Sigmoid colon (tissue), 7 donors: ENCODE measurements around the gene UBXN11. TPM values are rescaled to one million over a fixed set of nuclear protein-coding genes. Genes with fewer than 3 reads are reported as not detected.
A peak's percentile ranks its signal among the peaks of the same experiment; 100 is the strongest.

ENCODE experiments used
- DNase-seq: peaks from one replicate; pipeline ENCODE4 v3.0.0-alpha.2; 2019
- H3K27ac ChIP-seq, 4 donors: fragments of 200-600 bp; sonication (generic); one replicate each; pipeline ENCODE4 v1.5.1; 2016 to 2019; ENCODE audit warnings: mild to moderate bottlenecking in 1 of 4
- H3K27me3 ChIP-seq, 3 donors: fragments of 200-600 bp; sonication (generic); one replicate each; pipeline ENCODE4 v1.5.1; 2019; ENCODE audit warnings: mild to moderate bottlenecking in 1 of 3
- H3K36me3 ChIP-seq, 4 donors: fragments of 200-600 bp; sonication (generic); one replicate each; pipeline ENCODE4 v1.5.1; 2016 to 2019
- H3K4me1 ChIP-seq, 4 donors: fragments of 200-600 bp; sonication (generic); one replicate each; pipeline ENCODE4 v1.5.1; 2017 to 2019
- H3K4me3 ChIP-seq, 4 donors: fragments of 200-600 bp; sonication (generic); one replicate each; pipeline ENCODE4 v1.5.1; 2017 to 2019; ENCODE audit warnings: mild to moderate bottlenecking in 2 of 4, moderate library complexity in 1 of 4
- H3K9me3 ChIP-seq, 4 donors: fragments of 200-600 bp in 3 of 4; sonication (generic) in 3 of 4; one replicate each; pipeline versions ENCODE4 v1.5.1 to v1.6.1; 2013 to 2019
- CTCF ChIP-seq, 4 experiments: fragments of 450-650 bp in 3 of 4; fragments of 200-600 bp in 1 of 4; IDR thresholded peaks; one replicate each; pipeline ENCODE4 v1.5.1; 2016 to 2019; ENCODE audit warnings: antibody characterized with exemption in 4 of 4, mild to moderate bottlenecking in 3 of 4, moderate library complexity in 2 of 4
- EP300 ChIP-seq, 4 donors: sonication (generic); formaldehyde crosslinking; IDR thresholded peaks; one replicate each; pipeline ENCODE4 v1.6.1; 2017; ENCODE audit warnings: antibody characterized with exemption in 4 of 4
- POLR2A ChIP-seq, 2 donors: fragments of 450-650 bp; IDR thresholded peaks; one replicate each; pipeline ENCODE4 v1.6.1; 2016; ENCODE audit warnings: antibody characterized with exemption in 2 of 2, mild to moderate bottlenecking in 2 of 2, moderate library complexity in 2 of 2
- POLR2AphosphoS5 ChIP-seq, 4 donors: sonication (generic); formaldehyde crosslinking; IDR thresholded peaks; one replicate each; pipeline ENCODE4 v1.6.1; 2017; ENCODE audit warnings: antibody characterized with exemption in 4 of 4
- WGBS, 2 donors: extraction: QIAGEN DNeasy Blood & Tissue Kit; methylation state at CpG; one replicate each; pipeline ENCODE4 v1.1.7; 2013; 5-methylcytosine and 5-hydroxymethylcytosine counted together
- intact Hi-C: fragments of 100-400 bp; cut with DNase I; formaldehyde crosslinking; loops from one replicate; pipeline ENCODE4 v1.15.1; 2023
- polyA plus RNA-seq, 3 donors: library from polyadenylated mRNA; stranded (reverse); fragments of 200-250 nt; gene quantifications; one replicate each; pipeline ENCODE4 v1.2.3, GENCODE V29; 2013
- total RNA-seq, 4 donors: library from RNA; depleted of rRNA; stranded (reverse); fragments of >200 nt; gene quantifications; one replicate each; pipeline ENCODE4 v1.1.0, GENCODE V29; 2016
- donor health status: healthy with polysubstance abuse.
- donor health status: Bipolar disorder and iron deficiency.
- donor health status: healthy.

UBXN11 gene
- total and polyA plus RNA-seq, 7 donors = 3.0 to 22.7 (median 12.5) TPM

- Histone ChIP-seq H3K27me3 (no peaks in the 10 kb centered on the region), H3K4me1 (peaks cover 0 to 17% (median 11%) of the 10 kb centered on the region in 4 donors), H3K27ac (peak overlapping the region; percentile 51 to 76 (median 66)), H3K36me3 (no peaks in the 10 kb centered on the region), H3K9me3 (no peaks in the 10 kb centered on the region), H3K4me3 (no peak overlapping the region)
- 19 to 25% methylated on average over 6 of the region's 6 CpGs for WGBS, 2 donors
- TF ChIP-seq POLR2AphosphoS5 (IDR thresholded peaks at IDR 0.05) = no peak
- TF ChIP-seq POLR2A (IDR thresholded peaks at IDR 0.05) = no peak
- TF ChIP-seq EP300 (IDR thresholded peaks at IDR 0.05) = no peak
- no peak for TF ChIP-seq CTCF (IDR thresholded peaks at IDR 0.05)
- DNase-seq = no peak
- intact Hi-C loops = no loop called here
Measured at GRCh38 chr1:26307363-26307781, 936 bp upstream of the UBXN11 start.

- Histone ChIP-seq H3K4me3 (peak overlapping the region; percentile 46 to 71 (median 58)), H3K36me3 (no peaks in the 10 kb centered on the region), H3K4me1 (peaks cover 0 to 17% (median 11%) of the 10 kb centered on the region in 4 donors), H3K27me3 (no peaks in the 10 kb centered on the region), H3K27ac (peak overlapping the region; percentile 51 to 76 (median 66)), H3K9me3 (no peaks in the 10 kb centered on the region)
- WGBS, 2 donors = 17 to 20% methylated on average over 8 of the region's 8 CpGs
- no peak for TF ChIP-seq POLR2AphosphoS5 (IDR thresholded peaks at IDR 0.05)
- no peak for TF ChIP-seq EP300 (IDR thresholded peaks at IDR 0.05)
- no peak for TF ChIP-seq CTCF (IDR thresholded peaks at IDR 0.05)
- no peak for TF ChIP-seq POLR2A (IDR thresholded peaks at IDR 0.05)
- intact Hi-C loops = no loop called here
- no peak for DNase-seq
Measured at GRCh38 chr1:26305667-26306289, 658 bp downstream of the UBXN11 start.

GRCh38 chr1:26302733-26303405 is 3.6 kb downstream of the UBXN11 start:
- intact Hi-C loops = no loop called here
- Histone ChIP-seq H3K4me3 (no peak overlapping the region), H3K27ac (no peak overlapping the region), H3K4me1 (peaks cover 0 to 17% (median 11%) of the 10 kb centered on the region in 4 donors), H3K36me3 (no peaks in the 10 kb centered on the region), H3K9me3 (no peaks in the 10 kb centered on the region), H3K27me3 (no peaks in the 10 kb centered on the region)
- DNase-seq = no peak
- TF ChIP-seq POLR2AphosphoS5 (IDR thresholded peaks at IDR 0.05) (no peak), POLR2A (IDR thresholded peaks at IDR 0.05) (no peak), EP300 (IDR thresholded peaks at IDR 0.05) (no peak), CTCF (IDR thresholded peaks at IDR 0.05) (no peak)
- 77 to 80% methylated on average over 8 of the region's 8 CpGs for WGBS, 2 donors

- H3K36me3 ChIP-seq = no peaks in the 10 kb centered on the region
Measured at GRCh38 chr1:26300578-26301275, 5.7 kb downstream of the UBXN11 start.

More at GRCh38 chr1:26300578-26301275, 5.7 kb downstream of the UBXN11 start:
- Histone ChIP-seq H3K4me1 (peaks cover 0 to 6% (median 3%) of the 10 kb centered on the region in 4 donors), H3K4me3 (no peak overlapping the region), H3K27me3 (no peaks in the 10 kb centered on the region), H3K27ac (no peak overlapping the region), H3K9me3 (no peaks in the 10 kb centered on the region)
- no peak for DNase-seq
- 82 to 90% methylated on average over 11 of the region's 11 CpGs for WGBS, 2 donors
- TF ChIP-seq EP300 (IDR thresholded peaks at IDR 0.05) (no peak), CTCF (IDR thresholded peaks at IDR 0.05) (no peak), POLR2A (IDR thresholded peaks at IDR 0.05) (no peak), POLR2AphosphoS5 (IDR thresholded peaks at IDR 0.05) (no peak)
- intact Hi-C loops = no loop called here
